ENCODE results near the gene STAT2. TPM values are rescaled to one million over a fixed set of nuclear protein-coding genes. Genes with fewer than 3 reads are reported as not detected.

STAT2 gene
- total RNA-seq, 2 donors from 2014 or later, result 77.7 to 79.2 TPM

GRCh38 chr12:56300644-56301464, 59.1 kb downstream of the STAT2 start:
- peak; percentile 10 for ATAC-seq
- intact Hi-C loops (cut with DNase I, micrococcal nuclease), result no loop called here
- DNase-seq, result peak; percentile 14 to 38

GRCh38 chr12:56299853-56300643, 59.9 kb downstream of the STAT2 start, which contains the start of gene CS:
CS (minus strand) TSS chr12:56300330; CDS start chr12:56300201, 129 bp downstream.
- intact Hi-C loops (cut with DNase I, micrococcal nuclease), result no loop called here
- DNase-seq, result peak; percentile 99 to 100

GRCh38 chr12:56299308-56299852, 60.5 kb downstream of the STAT2 start:
- intact Hi-C loops (cut with DNase I, micrococcal nuclease), result no loop called here
- peak; percentile 53 to 59 for DNase-seq
- ATAC-seq, result peak; percentile 64

More at GRCh38 chr12:56299853-56300643, 59.9 kb downstream of the STAT2 start, which contains the start of gene CS:
- peak; percentile 92 for ATAC-seq

- no peak for DNase-seq
- intact Hi-C loops (cut with DNase I, micrococcal nuclease), result no loop called here
- ATAC-seq, result no peak
Measured at GRCh38 chr12:56298828-56299227, 61.1 kb downstream of the STAT2 start.

- DNase-seq, result no peak
- ATAC-seq, result no peak
- intact Hi-C loops (cut with DNase I, micrococcal nuclease), result no loop called here
Measured at GRCh38 chr12:56297400-56297799, 62.5 kb downstream of the STAT2 start.

GRCh38 chr12:56296295-56296694, 63.6 kb downstream of the STAT2 start:
- intact Hi-C loops (cut with DNase I, micrococcal nuclease), result no loop called here
- ATAC-seq (no peak), DNase-seq (no peak)

GRCh38 chr12:56293795-56294194, 66.1 kb downstream of the STAT2 start:
- DNase-seq (no peak), ATAC-seq (no peak)
- intact Hi-C loops (cut with DNase I, micrococcal nuclease), result no loop called here

Other genes starting within 250 kb of the STAT2 start
- 1,000 to 10,000 TPM; 2,955 to 2,956 TPM for gene RPL41, start 243.5 kb downstream of the STAT2 start, total RNA-seq
- 1 to 10 TPM; 3.5 to 4.1 TPM for gene ZC3H10, start 241.8 kb downstream of the STAT2 start, total RNA-seq
- 10 to 100 TPM; 44.4 to 48.6 TPM for gene ESYT1, start 231.8 kb downstream of the STAT2 start, total RNA-seq
- gene MYL6B, start 207.5 kb downstream of the STAT2 start, total RNA-seq, result 10 to 100 TPM; 17.1 to 21.9 TPM
- gene MYL6, start 201.7 kb downstream of the STAT2 start, total RNA-seq, result 1,000 to 10,000 TPM; 1,832 to 2,224 TPM
- 10 to 100 TPM; 81.7 to 85.6 TPM for gene SMARCC2, start 170.6 kb downstream of the STAT2 start, total RNA-seq
- 10 to 100 TPM; 31.5 to 35.1 TPM for gene RNF41, start 138.2 kb downstream of the STAT2 start, total RNA-seq
- 10 to 100 TPM; 23.2 to 29.5 TPM for gene NABP2, start 135.8 kb downstream of the STAT2 start, total RNA-seq
- 100 to 1,000 TPM; 152 to 244 TPM for gene SLC39A5, start 130.1 kb downstream of the STAT2 start, total RNA-seq
- gene ANKRD52, start 101.7 kb downstream of the STAT2 start, total RNA-seq, result 10 to 100 TPM; 47.4 to 54.8 TPM
- gene COQ10A, start 93.2 kb downstream of the STAT2 start, total RNA-seq, result 1 to 10 TPM; 4.1 to 5.3 TPM
- gene CS, start 59.8 kb downstream of the STAT2 start, total RNA-seq, result 100 to 1,000 TPM; 304 to 403 TPM
- 10 to 100 TPM; 70.8 to 90.5 TPM for gene CNPY2, start 44.1 kb downstream of the STAT2 start, total RNA-seq
- 10 to 100 TPM; 46.4 to 53.8 TPM for gene PAN2, start 26.1 kb downstream of the STAT2 start, total RNA-seq
- gene IL23A, start 21.2 kb downstream of the STAT2 start, total RNA-seq, result not detected
- gene APOF, start 2.8 kb upstream of the STAT2 start, total RNA-seq, result not detected
- gene TIMELESS, start 89.3 kb upstream of the STAT2 start, total RNA-seq, result 1 to 10 TPM; 5.8 to 9.7 TPM
- not detected for gene MIP, start 94.5 kb upstream of the STAT2 start, total RNA-seq
- gene SPRYD4, start 108.5 kb upstream of the STAT2 start, total RNA-seq, result 1 to 10 TPM; 3.9 to 5.2 TPM
- gene GLS2, start 128.1 kb upstream of the STAT2 start, total RNA-seq, result 1 to 10 TPM in 1 of 2 donors, under 1 TPM in 1; 0.53 to 1.0 TPM
- 10 to 100 TPM; 33.9 to 40.2 TPM for gene RBMS2, start 161.7 kb upstream of the STAT2 start, total RNA-seq

All from left colon (tissue), 2 donors.